GM21825 (cell line): ENCODE measurements around the gene GXYLT1.
"Not testable (repeated sequence)": the region's sequence is repeated elsewhere in the genome, so short reads cannot be mapped to it uniquely, and the experiment has no call there.

Experiments used
- ATAC-seq: cut with Tn5 transposase; IDR thresholded peaks from one replicate; pipeline ENCODE4 v1.9.1; 2021; ENCODE audit warnings: mild to moderate bottlenecking, moderate library complexity; ENCODE audit not compliant: unreplicated experiment

Gene GXYLT1, protein sequence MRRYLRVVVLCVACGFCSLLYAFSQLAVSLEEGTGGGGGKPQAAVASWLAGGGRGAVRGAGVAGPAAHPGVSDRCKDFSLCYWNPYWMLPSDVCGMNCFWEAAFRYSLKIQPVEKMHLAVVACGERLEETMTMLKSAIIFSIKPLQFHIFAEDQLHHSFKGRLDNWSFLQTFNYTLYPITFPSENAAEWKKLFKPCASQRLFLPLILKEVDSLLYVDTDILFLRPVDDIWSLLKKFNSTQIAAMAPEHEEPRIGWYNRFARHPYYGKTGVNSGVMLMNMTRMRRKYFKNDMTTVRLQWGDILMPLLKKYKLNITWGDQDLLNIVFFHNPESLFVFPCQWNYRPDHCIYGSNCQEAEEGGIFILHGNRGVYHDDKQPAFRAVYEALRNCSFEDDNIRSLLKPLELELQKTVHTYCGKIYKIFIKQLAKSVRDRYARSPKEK

DNA sequence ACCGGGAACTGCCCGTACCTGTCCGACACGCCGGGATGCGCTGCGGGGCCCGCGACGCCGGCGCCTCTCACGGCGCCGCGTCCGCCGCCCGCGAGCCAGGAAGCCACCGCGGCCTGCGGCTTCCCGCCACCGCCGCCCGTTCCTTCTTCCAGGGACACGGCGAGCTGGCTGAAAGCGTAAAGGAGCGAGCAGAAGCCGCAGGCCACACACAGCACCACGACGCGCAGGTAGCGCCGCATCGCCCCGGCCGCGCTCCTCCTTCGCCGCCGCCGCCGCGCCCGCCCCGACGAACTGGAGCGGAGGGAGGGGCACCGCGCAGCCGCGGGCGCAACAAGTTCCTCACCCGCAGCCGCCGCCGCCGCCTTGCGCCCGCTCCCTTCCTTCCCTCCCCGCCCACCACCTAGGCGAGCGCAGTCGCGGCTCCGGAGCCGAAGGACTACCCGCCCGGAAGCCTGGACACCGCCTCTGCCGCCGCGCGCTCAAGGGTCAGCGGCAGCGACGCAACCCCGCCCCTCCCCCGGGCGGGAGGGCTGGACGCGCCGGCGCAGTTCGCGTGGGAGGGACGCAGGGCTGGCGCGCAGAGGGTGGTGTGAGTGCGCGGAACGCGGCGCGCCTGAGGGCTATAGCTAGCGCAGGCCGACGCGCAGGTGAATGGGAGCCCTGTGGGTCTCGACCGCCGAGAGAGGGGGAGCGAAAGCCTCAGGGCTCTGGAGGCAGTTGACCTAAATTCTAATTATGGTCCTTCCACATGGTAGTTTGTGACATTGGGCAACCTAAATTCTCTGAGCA lies at the start of gene GXYLT1:
Gene GXYLT1 (minus strand): TSS at position 467 of the 789 bp plus-strand sequence. CDS start 228 bp downstream, at position 239.
- peak; percentile 94 for ATAC-seq

DNA sequence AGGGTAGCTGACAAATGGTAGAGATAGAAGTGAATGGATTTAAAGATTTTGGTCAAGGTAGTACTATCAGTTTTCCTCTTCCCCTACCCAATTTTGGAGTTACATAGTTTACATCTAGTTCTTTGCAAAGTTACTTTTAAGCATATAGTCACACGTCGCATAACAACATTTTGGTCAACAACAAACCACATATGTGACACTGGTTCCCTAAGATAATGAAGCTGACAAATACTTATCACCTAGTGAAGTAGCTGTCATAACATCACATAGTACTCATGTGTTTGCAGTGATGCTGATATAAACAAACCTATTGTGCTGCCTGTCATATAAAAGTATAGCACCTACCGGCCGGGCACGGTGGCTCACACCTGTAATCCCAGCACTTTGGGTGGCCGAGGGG lies 48.0 kb upstream of the GXYLT1 start:
- no peak for ATAC-seq

DNA sequence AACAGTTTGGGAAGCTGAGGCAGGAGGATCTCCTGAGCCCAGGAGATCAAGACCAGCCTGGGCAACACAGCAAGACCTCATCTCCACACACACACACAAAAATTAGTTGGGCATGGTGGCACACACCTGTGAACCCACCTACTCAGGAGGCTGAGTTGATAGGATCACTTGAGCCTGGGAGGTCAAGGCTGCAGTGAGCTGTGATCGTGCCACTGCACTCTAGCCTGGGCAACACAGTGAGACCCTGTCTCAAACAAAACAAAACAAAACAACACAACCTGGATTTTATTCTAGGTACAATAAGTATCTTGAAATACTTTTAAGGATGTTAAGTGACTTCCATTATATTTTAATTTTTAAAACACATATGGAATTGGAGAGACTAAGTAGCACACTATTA lies 47.6 kb upstream of the GXYLT1 start:
- no peak for ATAC-seq

DNA sequence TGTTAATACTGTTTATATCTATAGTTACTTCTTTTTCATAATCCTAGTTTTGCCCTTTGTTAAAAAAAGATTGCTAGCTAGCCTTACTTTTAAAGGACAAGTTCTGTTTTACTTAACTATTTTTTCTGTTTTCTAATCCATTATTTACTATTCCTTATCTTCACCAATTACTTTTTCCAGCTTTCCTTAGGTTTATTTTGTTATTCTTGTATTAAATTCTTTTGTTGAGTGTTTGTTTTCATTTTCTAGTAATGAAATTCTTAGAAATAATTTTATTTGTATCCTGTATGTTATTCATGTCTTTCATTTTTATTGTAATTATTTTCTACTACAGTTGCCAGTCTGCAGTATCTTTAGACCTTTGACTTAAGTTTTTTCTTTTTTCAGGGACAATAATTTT lies 45.7 kb upstream of the GXYLT1 start:
- ATAC-seq: no peak

DNA sequence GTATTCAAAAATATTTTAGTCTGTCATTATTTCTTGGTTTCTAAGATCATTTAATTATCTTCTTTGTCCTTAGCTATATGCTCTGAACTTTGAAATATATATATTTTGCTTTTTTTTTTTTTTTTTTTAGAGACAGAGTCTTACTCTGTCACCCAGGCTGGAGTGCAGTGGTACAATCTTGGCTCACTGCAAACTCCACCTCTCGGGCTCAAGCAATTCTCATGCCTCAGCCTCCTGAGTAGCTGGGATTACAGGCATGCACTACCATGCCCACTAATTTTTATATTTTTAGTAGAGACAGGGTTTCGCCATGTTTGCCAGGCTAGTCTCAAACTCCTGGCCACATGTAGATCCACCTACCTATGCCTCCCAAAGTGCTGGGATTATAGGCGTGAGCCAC lies 43.6 kb upstream of the GXYLT1 start:
- ATAC-seq: not testable (repeated sequence)

DNA sequence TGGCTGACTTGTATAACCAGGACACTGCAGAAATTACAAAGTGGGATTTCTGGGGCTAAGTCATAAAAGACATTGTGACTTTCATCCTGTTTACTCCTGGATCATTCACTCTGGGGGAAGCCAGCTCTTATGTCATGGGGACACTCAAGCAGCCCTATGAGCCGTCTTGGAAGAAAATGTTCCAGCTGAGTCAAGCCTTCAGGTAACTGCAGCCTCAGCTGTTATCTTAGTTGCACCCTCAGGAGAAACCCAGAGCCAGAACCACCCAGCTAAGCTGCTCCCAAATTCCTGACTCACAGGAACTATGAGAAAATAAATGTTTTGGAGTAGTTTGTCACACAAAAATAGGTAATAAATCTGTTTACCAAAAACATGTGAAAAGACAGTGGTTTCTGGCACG lies 43.1 kb upstream of the GXYLT1 start:
- ATAC-seq: no peak

DNA sequence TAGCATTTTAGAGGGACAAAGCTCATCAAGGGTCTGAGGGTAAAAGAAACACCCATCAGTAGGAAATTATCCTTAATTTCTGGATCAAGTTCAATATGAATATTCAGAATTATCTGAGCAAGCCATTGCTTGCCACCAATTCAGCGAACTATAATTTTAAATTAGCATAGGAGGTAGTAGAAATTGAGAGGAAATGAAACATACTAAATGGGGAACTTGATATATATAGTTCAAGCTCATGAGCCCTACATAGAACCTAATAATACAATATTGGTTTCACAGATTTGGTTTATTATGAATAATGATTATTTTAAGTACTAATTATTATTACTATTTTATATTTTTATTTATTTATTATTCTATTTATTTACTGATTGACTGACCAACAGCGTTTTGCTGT lies 42.1 kb upstream of the GXYLT1 start:
- no peak for ATAC-seq

DNA sequence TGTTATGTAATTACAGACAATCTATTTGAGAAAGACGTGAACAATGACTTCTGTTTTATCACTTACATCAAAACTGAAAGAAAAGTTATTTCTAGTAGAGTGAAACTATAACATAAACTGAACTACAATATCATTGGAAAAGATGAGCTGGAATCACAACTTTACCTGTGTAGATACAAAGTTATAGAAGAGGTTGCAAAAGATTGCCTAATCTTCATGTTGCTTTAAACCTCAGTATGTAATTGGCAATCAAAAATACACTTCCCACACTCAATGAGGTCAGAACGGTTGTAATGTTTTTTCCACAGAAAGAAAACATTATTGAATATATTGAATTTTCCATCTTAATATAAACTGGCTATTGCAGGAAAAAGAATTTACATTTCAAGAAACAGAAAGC lies 37.7 kb upstream of the GXYLT1 start:
- no peak for ATAC-seq

DNA sequence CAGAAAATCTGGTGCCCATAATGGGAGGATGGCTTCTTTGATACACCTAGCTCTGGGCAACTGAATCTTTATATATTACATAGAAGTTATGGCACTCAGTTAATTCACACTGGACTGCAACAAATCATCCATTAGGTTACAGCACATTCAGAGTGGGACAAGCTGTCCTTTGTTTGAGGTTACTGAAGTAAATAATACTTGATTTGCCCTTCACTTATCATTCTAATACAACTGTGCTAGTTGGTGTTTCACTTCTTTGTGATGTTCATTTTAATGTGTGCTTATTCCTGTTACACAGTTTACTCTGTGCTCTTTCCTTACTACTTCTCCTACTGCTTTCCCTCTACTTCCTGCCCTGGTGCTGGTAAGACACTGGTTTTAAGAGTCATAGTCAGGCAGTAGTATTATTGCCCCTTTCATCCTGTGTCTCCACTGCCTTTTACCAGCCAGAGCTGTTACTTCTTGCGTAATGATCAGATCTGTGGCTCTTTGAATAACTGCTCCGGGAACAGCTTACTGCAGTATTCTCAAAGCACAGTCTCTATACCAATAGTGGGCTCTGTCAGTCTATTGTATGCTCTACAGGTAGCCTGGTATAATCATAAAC lies 36.4 kb upstream of the GXYLT1 start:
- ATAC-seq: no peak

DNA sequence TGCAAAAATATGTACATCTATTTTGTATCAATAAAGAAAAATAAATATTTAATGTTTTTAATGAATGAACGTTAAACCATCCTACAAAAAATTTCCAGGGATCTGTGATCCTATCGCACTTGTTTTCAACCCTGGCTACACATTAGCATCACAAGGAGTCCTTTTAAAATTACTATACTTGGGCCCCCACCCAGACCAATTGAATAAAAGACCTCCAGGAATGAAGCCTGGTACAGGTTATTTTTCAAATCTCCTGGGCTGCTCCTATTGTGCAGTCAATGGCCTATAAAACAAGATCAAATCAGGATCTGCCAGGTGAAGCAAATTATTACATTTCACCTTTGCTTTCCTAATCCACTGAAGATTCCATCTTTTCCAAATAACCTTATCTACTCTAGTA lies 33.4 kb upstream of the GXYLT1 start:
- no peak for ATAC-seq

DNA sequence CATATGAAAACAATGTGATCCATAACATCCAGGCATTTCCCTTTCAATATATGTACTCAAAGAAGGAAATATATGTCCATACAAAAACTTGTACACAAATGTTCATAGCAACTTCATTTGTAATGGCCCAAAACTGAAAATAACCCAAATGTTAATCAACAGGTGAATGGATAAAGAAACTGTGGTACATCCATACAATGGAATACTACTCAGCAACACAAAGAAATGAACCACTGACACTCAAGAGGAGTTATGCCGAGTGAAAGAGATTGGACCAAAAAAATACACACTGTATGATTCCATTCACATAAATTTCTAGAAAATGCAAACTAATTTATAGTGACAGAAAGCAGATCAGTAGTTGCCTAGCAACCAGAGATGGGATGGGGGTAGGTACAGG lies 30.3 kb upstream of the GXYLT1 start:
- no peak for ATAC-seq

DNA sequence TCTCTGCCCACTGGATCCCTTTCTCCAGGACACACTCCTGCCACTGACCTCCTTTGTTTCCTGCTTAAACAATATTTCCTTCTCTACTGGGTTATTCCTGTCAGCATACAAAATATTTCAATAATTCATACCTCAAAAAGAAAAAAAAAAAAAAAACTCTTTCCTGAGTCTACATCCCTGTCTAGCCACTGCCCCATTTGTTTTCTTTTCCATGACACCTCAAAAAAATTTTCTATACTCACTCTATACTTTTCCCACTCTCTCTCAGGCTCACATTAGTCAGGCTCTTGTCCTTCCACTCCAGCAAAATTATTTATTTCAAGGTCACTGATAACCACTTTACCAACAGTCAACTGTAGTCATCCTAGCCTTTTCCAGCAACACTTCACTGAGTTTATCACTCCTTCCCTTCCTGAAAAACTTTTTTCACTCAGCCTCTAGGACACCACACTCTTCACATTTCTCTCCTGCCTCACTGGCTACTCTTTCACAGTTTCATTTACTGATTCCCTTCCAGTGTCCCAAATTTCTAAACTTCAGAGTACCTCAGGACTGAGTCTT lies 29.4 kb upstream of the GXYLT1 start:
- no peak for ATAC-seq

DNA sequence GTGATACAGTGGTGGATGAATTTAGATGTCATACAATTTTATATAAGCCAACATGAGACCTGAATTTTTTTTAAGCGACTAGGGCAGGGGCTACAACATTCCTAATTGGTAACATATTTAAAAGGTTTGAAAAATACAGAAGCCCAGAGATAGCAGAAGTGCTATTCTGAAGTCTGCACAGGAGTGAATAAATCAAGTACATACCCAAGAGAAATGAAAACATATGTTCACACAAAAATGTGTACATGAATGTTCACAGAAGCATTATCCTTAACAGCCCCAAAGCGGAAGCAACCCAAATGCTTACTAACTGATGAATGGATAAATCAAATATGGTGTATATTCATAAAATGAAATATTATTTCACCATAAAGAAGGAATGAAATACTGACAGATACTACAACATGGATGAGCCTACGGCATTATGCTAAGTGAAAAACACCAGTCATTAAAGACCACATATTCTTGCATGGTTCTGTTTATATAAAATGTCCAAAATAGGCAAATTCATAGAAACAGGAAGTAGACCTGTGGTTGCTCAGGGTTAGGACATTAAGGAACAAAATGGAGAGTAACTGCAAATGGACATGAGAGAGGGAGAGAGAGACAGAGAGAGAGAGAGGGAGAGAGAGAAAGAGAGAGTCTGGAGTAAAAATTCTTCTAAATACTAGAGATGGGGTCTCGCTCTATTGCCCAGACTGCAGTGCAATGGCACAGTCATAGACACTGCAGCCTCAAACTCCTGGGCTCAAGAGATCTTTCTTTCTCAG lies 28.0 kb upstream of the GXYLT1 start:
- ATAC-seq: no peak

DNA sequence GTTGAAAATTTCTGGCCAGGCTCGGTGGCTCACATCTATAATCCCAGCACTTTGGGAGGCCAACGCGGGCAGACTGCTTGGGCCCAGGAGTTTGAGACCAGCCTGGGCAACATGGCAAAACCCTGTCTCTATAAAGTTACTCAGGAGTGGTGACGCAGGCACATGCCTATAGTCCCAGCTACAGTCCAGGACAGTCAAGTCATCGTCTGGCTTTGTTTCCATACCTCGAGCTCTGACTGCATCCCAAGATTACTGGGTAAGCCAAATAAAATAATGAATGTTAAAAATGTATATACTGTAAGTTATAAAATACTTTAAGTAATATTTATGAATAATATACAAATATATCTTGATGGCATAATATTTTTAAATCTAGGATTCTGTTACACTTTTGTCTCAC lies 23.0 kb upstream of the GXYLT1 start:
- ATAC-seq: no peak

DNA sequence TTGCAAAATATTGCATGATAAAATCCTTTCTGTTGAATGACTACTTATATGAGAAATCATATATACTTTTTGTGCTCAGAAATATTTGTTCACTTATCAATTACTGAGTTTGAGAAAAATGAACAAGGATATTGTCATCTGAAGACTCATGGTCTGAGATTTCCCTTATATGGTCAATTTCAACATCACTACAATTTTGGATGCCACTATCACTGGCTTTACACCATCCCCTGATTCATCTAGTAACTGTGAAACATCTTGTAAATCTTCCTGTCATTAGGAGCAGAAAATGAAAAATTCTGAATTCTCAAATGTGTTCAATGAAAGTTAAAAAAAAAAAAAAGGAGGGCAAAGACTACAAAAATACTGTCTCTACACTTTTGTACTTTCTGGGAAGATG lies 21.8 kb upstream of the GXYLT1 start:
- no peak for ATAC-seq

DNA sequence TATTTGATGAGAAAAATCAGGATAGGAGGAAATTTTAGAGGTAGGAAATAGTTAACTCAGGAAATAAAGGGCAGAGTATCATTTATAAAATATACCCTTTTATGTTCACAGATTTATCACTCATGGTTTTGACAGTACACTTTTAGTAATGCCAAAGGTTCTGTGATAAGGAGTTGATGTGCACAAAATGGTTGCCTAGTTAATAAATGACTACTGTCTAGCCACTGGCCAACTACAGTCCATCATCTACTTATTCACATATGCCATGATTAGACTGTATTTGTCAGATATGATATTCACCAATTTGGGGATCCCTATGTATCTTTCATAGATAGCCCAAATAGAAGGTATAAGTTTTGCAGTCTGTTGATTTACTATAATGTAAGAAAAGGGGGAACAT lies 19.2 kb upstream of the GXYLT1 start:
- ATAC-seq: no peak

DNA sequence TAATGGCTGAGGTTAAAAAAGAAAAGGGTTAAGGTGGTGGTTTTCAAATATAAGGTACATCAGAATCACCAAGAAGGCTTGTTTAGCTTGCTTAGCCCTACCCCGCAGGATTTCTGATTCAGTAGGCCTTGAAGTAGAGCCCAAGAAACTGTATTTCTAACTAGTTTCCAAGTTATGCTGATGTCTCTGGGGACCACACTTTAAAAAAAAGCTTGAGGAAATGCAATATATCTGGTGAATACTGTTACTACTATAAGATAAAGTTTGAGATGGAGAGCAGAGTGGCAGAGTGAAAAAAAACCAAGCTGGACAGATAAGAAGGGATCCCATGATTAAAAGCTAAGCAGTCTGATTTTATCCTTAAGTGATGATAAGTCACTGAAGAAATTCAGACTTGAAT lies 18.3 kb upstream of the GXYLT1 start:
- ATAC-seq: no peak

DNA sequence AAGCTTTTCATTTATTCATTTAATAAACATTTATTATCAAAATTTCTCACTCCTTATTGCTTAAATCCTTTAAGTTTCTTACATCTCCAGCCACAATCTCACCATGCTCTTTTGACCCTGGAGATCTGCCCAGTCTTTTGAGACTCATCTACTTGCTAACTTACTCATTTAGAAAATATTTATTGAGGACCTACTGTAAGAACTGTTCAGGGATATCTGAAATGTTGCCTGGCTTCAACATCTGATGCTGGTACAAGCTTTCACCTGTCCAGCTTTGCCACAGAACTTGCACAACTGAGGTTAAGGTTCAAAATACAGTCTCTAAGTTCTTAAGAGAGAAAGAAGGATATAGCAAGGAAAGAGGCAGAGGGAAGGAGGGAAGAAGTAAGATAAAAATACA lies 17.5 kb upstream of the GXYLT1 start:
- no peak for ATAC-seq

DNA sequence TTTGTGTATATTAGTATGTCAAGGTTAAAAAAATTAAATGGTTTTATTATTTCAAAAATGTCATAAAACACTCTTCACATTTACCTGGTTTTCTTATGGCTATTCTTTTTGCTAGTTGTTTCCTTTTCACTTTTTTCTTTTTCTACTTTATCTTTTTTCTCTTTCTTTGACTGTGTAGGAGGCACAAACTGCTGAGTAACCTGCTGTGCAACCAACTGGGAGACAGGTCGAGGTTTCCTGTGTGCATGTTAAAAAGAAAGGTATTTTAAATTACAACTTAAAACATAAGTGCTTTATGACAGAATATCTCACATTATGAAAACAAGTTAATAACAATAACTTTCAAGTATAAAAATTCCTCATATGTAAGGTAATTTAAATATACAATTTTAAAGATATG lies 16.9 kb upstream of the GXYLT1 start:
- no peak for ATAC-seq

DNA sequence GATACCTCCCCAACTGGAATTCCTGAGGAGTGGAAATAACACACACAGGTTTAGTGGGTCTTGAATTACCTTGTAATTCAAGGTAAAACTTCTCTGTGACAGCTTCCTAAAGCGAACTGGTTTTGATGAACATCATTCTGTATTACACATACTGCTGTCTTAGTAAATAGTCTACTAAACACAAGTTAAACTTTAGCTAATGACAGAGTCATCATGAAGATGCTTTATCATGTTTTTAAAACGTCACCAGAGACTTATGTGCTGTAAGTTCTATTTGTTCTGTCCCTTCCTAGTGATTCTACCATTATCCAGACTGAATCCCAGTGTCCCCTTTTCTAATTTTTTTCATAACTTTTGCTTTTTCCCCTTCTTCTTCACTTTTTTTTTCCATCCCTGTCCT lies 11.6 kb upstream of the GXYLT1 start:
- ATAC-seq: no peak
